Myometrial cell (primary cell): ENCODE data around the gene CYB561D1. TPM values are rescaled to one million over a fixed set of nuclear protein-coding genes. Genes with fewer than 3 reads are reported as not detected.

Experiments used
- total RNA-seq: library from RNA; depleted of rRNA; stranded (reverse); fragments of >200 nt; gene quantifications from 2 replicates; pipeline ENCODE4 v1.2.3, GENCODE V29; 2015

Gene CYB561D1, protein sequence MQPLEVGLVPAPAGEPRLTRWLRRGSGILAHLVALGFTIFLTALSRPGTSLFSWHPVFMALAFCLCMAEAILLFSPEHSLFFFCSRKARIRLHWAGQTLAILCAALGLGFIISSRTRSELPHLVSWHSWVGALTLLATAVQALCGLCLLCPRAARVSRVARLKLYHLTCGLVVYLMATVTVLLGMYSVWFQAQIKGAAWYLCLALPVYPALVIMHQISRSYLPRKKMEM
- 5.5 and 6.1 TPM in 2 replicates for total RNA-seq

DNA sequence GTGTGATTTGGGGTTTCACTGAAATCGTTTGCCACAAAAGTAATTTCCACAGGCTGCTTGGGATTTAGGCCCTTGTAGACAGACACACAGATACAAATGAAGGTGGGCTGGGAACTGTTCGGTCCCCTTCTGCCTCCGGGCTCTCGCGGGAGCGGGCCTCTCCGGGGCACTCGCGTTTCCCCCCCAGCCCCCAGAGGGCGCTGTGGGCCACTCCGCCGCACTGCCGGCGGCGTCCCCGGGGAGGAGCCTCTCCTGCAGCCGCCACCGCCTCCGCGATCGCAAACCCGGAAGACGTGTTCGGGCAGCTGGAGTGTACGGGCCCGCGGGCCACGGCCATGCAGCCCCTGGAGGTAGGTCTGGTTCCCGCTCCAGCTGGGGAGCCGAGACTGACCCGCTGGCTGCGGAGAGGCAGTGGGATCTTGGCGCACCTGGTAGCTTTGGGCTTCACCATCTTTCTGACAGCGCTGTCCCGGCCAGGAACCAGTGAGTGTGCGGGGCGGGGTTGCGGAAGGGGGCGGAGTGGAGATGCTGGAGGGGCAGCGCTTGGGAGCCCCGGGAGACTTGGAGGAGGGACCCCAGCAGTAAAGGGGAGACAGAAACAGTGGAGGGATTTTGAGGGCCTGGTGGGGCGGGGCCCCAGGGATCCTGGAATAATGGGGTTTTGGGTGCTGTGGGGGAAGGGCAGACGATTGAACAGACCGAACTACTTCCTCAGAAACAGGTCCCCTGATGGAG, at the start of gene CYB561D1:
CYB561D1 (plus strand) TSS at position 290 of the 735 bp plus-strand sequence; CDS start at position 336, 46 bp downstream.

DNA sequence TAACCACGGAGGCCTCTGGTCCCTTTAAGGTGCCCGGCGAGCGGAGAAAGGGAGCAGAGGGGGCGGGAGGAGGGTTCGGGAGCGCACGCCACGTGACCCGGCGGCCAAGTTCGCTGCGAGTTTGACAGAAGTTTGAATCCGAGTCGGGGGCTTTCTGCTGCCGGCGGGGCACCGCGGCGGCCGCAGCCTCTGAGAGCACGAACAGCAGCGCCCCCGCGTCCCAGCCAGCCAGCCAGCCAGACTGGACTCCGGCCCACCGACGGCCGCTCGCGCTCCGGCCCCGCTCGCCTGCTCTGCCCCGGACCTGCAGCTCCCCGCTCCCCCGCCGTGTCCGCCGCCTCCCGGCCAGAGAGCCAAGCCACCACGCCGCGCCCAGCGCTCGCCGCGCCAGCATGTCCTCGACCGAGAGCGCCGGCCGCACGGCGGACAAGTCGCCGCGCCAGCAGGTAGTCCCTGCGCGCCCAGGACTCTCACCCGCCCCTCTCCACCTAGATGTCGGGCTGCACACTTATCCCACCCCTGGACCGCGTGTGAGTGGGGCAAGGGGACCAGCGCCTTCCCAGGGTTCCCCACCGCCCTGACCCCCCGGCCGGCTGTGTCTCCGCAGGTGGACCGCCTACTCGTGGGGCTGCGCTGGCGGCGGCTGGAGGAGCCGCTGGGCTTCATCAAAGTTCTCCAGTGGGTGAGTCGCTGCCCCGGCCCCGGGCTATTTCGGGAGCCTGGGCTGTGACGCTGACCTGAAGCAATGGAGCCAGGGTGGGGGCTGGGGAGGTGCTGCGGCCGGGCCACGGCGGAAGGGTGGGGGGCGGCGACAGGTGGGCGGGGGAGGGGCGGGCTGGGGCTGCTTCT, 27.2 kb upstream of the CYB561D1 start, which contains the start of gene SYPL2:
SYPL2 (plus strand) TSS at position 95 of the 849 bp plus-strand sequence; CDS start at position 393, 298 bp downstream.

DNA sequence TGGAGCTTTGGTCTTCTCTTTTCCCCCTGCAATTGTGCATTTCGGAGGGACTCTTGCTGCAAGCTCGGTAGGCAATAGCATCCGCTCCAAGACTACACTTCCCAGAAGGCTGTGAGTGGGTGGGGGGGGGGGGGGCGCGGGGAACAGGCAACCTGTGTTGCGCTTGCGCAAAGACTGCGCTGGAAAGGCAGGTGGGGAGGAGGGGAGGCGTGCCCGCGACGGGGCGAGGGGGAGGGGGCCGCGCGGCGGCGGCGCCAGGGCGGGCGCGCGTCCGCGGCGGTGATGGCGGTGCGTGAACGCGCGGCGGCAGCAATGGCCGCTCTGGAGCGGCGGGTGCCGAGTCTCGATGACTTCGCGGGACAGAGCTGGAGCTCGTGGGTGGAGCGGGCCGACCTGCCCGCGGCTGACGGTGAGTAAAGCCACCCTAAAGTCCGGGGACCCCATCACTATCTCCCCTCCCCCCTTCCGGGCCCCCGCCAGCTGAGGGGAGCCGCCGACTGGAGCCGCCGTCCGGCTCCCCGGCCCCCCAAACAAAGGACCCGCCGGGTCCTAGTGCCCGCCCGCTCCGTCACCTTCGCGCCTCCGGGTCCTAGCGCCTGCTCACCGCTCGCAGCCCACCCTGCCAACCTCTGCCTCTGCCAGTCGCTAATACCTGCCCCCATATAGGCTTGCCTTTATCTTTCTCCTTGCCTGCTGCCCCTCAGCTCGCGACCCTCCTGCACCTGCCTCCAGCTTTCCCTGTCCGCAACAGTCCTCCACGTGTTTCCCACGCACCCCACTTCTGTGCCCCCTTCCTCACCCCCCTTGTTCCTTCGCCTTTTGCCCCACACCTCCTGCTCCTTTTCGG, 10.0 kb upstream of the CYB561D1 start, which contains the start of gene ATXN7L2:
ATXN7L2 (plus strand) TSS at position 234 of the 847 bp plus-strand sequence; CDS start at position 283, 49 bp downstream.

DNA sequence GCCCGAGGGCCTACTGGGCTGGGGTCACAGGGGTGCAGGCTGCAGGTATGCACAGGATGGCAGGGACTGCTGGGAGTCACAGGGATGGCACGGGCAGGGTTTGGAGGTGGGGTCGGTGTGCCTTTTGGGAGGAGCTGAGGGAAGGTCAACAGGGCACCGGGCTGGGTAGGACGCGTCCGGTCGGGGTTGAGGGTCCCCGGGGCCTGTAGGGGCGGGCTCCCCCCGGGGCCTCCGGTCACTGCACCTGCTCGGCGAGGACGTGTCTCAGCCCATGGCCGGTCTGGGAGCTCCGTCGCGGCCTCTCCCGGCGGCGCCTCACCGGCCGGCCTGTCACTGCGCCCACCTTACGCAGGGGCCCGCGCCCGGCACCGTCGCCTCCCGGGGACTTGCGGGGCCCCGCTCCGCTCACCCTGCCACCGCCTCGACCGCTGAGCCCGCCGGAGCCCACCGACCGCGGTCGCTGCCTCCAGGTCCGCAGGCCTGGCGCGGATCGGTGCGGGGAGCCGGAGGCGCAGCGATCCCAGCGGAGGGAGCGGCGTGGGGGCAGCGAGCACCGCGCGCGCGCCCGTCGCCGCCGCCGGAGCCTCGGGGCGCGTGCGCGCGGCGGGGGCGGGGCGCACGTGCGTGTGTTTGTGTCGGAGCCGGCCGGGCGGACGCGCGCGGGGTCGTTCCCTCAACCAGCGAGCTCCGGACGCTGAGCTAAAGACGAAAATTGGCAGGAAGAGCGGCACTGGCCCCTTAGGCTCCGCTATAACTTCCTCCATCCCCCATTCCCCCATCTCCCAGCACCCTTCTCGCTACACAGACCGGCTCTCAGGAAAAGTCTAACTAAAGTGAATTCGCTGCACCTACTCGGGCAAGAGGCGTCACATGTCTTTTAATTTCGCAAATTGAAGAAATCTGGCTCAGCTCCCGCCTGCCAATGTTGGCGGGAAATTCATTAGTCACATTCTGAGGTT, 15.6 kb downstream of the CYB561D1 start, which contains the start of gene AMIGO1:
AMIGO1 (minus strand) TSS at position 552 of the 959 bp plus-strand sequence. CDS start 815 bp downstream, outside the sequence.

DNA sequence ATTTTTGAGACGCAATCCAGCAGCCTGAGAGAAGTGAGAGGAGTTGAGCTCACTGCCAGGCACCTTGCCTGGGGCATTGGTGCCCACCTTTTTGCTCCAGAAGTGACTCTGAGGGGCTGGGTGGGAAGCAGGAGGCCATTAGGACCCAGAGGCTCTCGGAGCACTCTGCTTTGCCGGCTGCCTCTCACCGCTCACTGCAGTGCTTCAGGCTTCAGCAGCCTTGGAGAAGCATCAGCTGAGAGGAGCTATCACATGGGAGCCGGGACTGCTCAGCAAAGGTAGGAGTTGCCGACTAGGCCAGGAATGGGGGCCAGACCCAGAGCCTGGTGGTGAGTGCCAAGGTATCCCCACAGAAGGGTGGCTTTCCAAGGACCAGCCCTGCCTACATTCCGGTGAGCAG, 45.8 kb downstream of the CYB561D1 start, which contains the start of gene GPR61:
GPR61 (plus strand) TSS at position 197 of the 400 bp plus-strand sequence. CDS start 3,151 bp downstream, outside the sequence.

DNA sequence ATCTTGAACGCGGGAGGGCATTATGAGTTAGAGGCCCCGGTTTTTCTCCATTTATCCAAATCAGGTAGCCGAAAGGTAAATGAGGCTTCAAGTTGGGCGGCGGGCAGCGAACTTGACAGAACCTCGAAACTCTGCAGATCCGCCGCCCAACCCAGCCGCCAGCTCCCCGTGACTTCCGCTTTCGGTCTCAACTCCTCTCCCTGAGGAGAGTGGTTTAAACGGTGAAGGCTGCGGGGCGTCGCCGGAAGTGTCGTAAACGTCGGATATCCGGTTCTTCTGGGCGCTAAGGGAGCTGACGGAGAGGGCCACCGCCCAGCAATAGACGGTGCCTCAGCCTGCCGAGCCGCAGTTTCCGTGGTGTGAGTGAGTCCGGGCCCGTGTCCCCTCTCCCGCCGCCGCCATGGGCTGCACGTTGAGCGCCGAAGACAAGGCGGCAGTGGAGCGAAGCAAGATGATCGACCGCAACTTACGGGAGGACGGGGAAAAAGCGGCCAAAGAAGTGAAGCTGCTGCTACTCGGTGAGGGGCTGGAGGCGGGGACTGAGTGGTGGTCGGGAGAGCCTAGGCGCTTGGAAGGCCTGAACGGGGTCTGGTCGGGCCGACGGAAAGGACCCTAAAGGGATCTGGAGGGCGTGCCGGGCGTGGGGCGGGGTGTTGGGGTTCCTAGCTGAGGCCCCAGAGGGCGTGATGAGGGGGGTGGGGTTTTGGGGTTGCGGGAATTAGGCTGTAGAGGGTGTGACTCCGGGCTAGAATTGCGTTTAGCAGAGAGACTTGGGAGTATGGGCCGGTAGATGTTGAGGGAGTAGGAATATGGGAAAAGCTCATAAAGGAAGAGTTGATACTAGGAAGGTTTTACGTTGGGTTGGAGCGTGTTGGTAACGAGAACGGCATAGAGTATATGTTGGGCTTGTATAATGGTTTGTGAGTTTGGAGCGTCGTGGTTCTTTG, 54.7 kb downstream of the CYB561D1 start, which contains the start of gene GNAI3:
GNAI3 (plus strand) TSS at position 295 of the 947 bp plus-strand sequence; CDS start at position 401, 106 bp downstream.

Other genes starting within 250 kb of the CYB561D1 start
- gene CELSR2, start 244.6 kb upstream of the CYB561D1 start, total RNA-seq: 0.29 and 0.35 TPM in 2 replicates
- 35.4 and 42.1 TPM in 2 replicates for gene PSRC1, start 210.9 kb upstream of the CYB561D1 start, total RNA-seq
- not detected in 2 replicates for gene MYBPHL, start 187.1 kb upstream of the CYB561D1 start, total RNA-seq
- 9.2 and 10.8 TPM in 2 replicates for gene SORT1, start 96.2 kb upstream of the CYB561D1 start, total RNA-seq
- gene PSMA5, start 67.6 kb upstream of the CYB561D1 start, total RNA-seq: 60.3 and 61.0 TPM in 2 replicates
- 0.53 and 1.7 TPM in 2 replicates for gene SYPL2, start 27.5 kb upstream of the CYB561D1 start, total RNA-seq
- gene ATXN7L2, start 10.2 kb upstream of the CYB561D1 start, total RNA-seq: 3.0 and 4.0 TPM in 2 replicates
- 0.58 and 0.89 TPM in 2 replicates for gene AMIGO1, start 15.6 kb downstream of the CYB561D1 start, total RNA-seq
- gene GPR61, start 45.8 kb downstream of the CYB561D1 start, total RNA-seq: not detected in 2 replicates
- 11.2 and 13.1 TPM in 2 replicates for gene GNAI3, start 54.5 kb downstream of the CYB561D1 start, total RNA-seq
- gene GNAT2, start 125.5 kb downstream of the CYB561D1 start, total RNA-seq: under 0.01 and 0.89 TPM in 2 replicates
- 79.3 and 98.5 TPM in 2 replicates for gene AMPD2, start 125.7 kb downstream of the CYB561D1 start, total RNA-seq
- 23.7 and 37.8 TPM in 2 replicates for gene GSTM4, start 162.0 kb downstream of the CYB561D1 start, total RNA-seq
- 19.3 and 22.0 TPM in 2 replicates for gene GSTM2, start 174.0 kb downstream of the CYB561D1 start, total RNA-seq
- 31.0 and 32.3 TPM in 2 replicates for gene GSTM1, start 193.7 kb downstream of the CYB561D1 start, total RNA-seq
- 2.9 and 8.5 TPM in 2 replicates for gene GSTM5, start 218.2 kb downstream of the CYB561D1 start, total RNA-seq
- 47.9 and 50.7 TPM in 2 replicates for gene GSTM3, start 246.9 kb downstream of the CYB561D1 start, total RNA-seq